Tibial artery (tissue), 4 donors: ENCODE data around the gene TUBGCP2.

Experiments
- DNase-seq, 2 donors: peaks; one replicate each; pipeline ENCODE4 v3.0.0-alpha.2; 2019
- H3K27ac ChIP-seq, 2 donors: fragments of 200-600 bp; sonication (generic) in 1 of 2; 1 replicate in 1 of 2; 2 replicates in 1 of 2; pipeline ENCODE4 v1.5.1; 2018 to 2019; ENCODE audit warnings: mild to moderate bottlenecking in 1 of 2
- H3K27me3 ChIP-seq, 2 donors: fragments of 200-600 bp; sonication (generic) in 1 of 2; one replicate each; pipeline versions ENCODE4 v1.5.1 to v1.6.0; 2016 to 2019
- H3K36me3 ChIP-seq, 3 donors: fragments of 200-600 bp; sonication (generic) in 2 of 3; one replicate each; pipeline ENCODE4 v1.5.1; 2016 to 2019; ENCODE audit warnings: mild to moderate bottlenecking in 2 of 3
- H3K4me1 ChIP-seq, 4 donors: fragments of 200-600 bp; sonication (generic) in 2 of 4; 1 replicate in 3 of 4; 2 replicates in 1 of 4; pipeline ENCODE4 v1.5.1; 2016 to 2019
- H3K4me3 ChIP-seq, 2 donors: fragments of 200-600 bp; sonication (generic) in 1 of 2; 1 replicate in 1 of 2; 2 replicates in 1 of 2; pipeline ENCODE4 v1.5.1; 2018 to 2019; ENCODE audit warnings: mild to moderate bottlenecking in 2 of 2
- H3K9me3 ChIP-seq, 3 donors: fragments of 200-600 bp; sonication (generic) in 1 of 3; one replicate each; pipeline ENCODE4 v1.5.1; 2016 to 2019
- CTCF ChIP-seq, 2 experiments: fragments of 200-600 bp in 1 of 2; fragments of 450-650 bp in 1 of 2; IDR thresholded peaks; one replicate each; pipeline ENCODE4 v1.5.1; 2017 to 2019; ENCODE audit warnings: antibody characterized with exemption in 2 of 2, mild to moderate bottlenecking in 1 of 2, moderate library complexity in 1 of 2
- intact Hi-C: fragments of 100-400 bp; cut with DNase I; formaldehyde crosslinking; loops from one replicate; pipeline ENCODE4 v1.15.0; 2023; ENCODE audit warnings: low total_unique reads

Gene TUBGCP2

GRCh38 chr10:133308421-133309099 lies at the start of gene TUBGCP2, which contains the start of gene ZNF511:
Gene TUBGCP2, minus strand, starts transcription at chr10:133308872. Its CDS starts 5,931 bp downstream, at chr10:133302941.
Gene ZNF511, plus strand, starts transcription at chr10:133308914. Its CDS starts 30 bp downstream, at chr10:133308944.
- TF ChIP-seq CTCF (IDR thresholded peaks at IDR 0.05): no peak
- H3K4me3 ChIP-seq: peak within 1 kb of the TSS; percentile 86 to 93
- DNase-seq: peak; percentile 79 to 92
- H3K9me3 ChIP-seq: no peaks in the 10 kb centered on the region
- intact Hi-C loops: loop anchor here (5.0 kb wide), 1 partner anchor 74 kb away; no protein-coding TSS in a partner anchor
- no peaks in the 10 kb centered on the region for H3K27me3 ChIP-seq
- peak within 1 kb of the TSS; percentile 90 to 93 for H3K27ac ChIP-seq
- peaks cover 5 to 41% (median 26%) of the 10 kb centered on the region in 4 donors for H3K4me1 ChIP-seq
- H3K36me3 ChIP-seq: peaks cover 9 to 40% (median 14%) of the 10 kb centered on the region in 3 donors

- no peak for TF ChIP-seq CTCF (IDR thresholded peaks at IDR 0.05)
- intact Hi-C loops: no loop called here
- Histone ChIP-seq H3K9me3 (no peaks in the 10 kb centered on the region), H3K27ac (peak within 1 kb of the TSS; percentile 58 to 60), H3K4me1 (peaks cover 0 to 26% (median 16%) of the 10 kb centered on the region in 4 donors), H3K36me3 (peaks cover 0 to 15% (median 14%) of the 10 kb centered on the region in 3 donors), H3K27me3 (peaks cover 0 to 5% of the 10 kb centered on the region in 2 donors), H3K4me3 (peak within 1 kb of the TSS; percentile 56 to 74)
- no peak for DNase-seq
These were observed 48.9 kb upstream of the TUBGCP2 start, which contains the start of gene FUOM for GRCh38 chr10:133357285-133358161. Gene FUOM, minus strand, starts transcription at chr10:133358019. Its CDS starts 12 bp downstream, at chr10:133358007.

- DNase-seq: no peak
- Histone ChIP-seq H3K4me3 (peak overlapping the region; percentile 56 to 74), H3K4me1 (peaks cover 0 to 26% (median 16%) of the 10 kb centered on the region in 4 donors), H3K9me3 (no peaks in the 10 kb centered on the region), H3K27me3 (peaks cover 0 to 12% of the 10 kb centered on the region in 2 donors), H3K27ac (no peak overlapping the region), H3K36me3 (peaks cover 0 to 7% (median 6%) of the 10 kb centered on the region in 3 donors)
- TF ChIP-seq CTCF (IDR thresholded peaks at IDR 0.05): no peak
- intact Hi-C loops: no loop called here
These were observed 48.0 kb upstream of the TUBGCP2 start for GRCh38 chr10:133356549-133357284.

GRCh38 chr10:133355991-133356390 lies 47.3 kb upstream of the TUBGCP2 start:
- DNase-seq: no peak
- peaks cover 0 to 26% (median 16%) of the 10 kb centered on the region in 4 donors for H3K4me1 ChIP-seq

More at GRCh38 chr10:133355991-133356390, 47.3 kb upstream of the TUBGCP2 start:
- Histone ChIP-seq H3K36me3 (peaks cover 0 to 4% (median 0%) of the 10 kb centered on the region in 3 donors), H3K27me3 (peaks cover 0 to 20% of the 10 kb centered on the region in 2 donors), H3K4me3 (no peak overlapping the region), H3K27ac (no peak overlapping the region), H3K9me3 (no peaks in the 10 kb centered on the region)
- no peak for TF ChIP-seq CTCF (IDR thresholded peaks at IDR 0.05)
- intact Hi-C loops: no loop called here
